H9 (cell line): ENCODE data around the gene CDH23. TPM values are rescaled to one million over a fixed set of nuclear protein-coding genes. Genes with fewer than 3 reads are reported as not detected.

Source experiments
- DNase-seq: peaks from one replicate; pipeline ENCODE4 v3.0.0-alpha.2; 2017
- H2AFZ ChIP-seq: one replicate; pipeline ENCODE4 v1.6.1; 2013; ENCODE audit warnings: mild to moderate bottlenecking, low read length, control low read depth, moderate library complexity
- H2AK5ac ChIP-seq: 2 replicates; pipeline ENCODE4 v1.6.1; 2013; ENCODE audit warnings: low read length, control low read depth, mixed read lengths; ENCODE audit not compliant: insufficient read length
- H2BK120ac ChIP-seq: one replicate; pipeline ENCODE4 v1.6.1; 2013; ENCODE audit warnings: low read depth, mild to moderate bottlenecking, low read length, control low read depth, inconsistent platforms; ENCODE audit not compliant: poor library complexity, severe bottlenecking
- H2BK12ac ChIP-seq: 2 replicates; pipeline ENCODE4 v1.6.1; 2013; ENCODE audit warnings: low read length, control low read depth, mixed read lengths, low read depth; ENCODE audit not compliant: insufficient read length
- H2BK15ac ChIP-seq: 2 replicates; pipeline ENCODE4 v1.6.1; 2013; ENCODE audit warnings: low read depth, low read length, control low read depth
- H2BK20ac ChIP-seq: one replicate; pipeline ENCODE4 v1.6.1; 2013; ENCODE audit warnings: low read depth, mild to moderate bottlenecking, low read length, control low read depth, inconsistent platforms; ENCODE audit not compliant: poor library complexity, severe bottlenecking
- H2BK5ac ChIP-seq: 2 replicates; pipeline ENCODE4 v1.6.1; 2013; ENCODE audit warnings: low read length, control low read depth, mixed read lengths; ENCODE audit not compliant: insufficient read length
- H3K14ac ChIP-seq: 2 replicates; pipeline ENCODE4 v1.6.1; 2013; ENCODE audit warnings: low read length, control low read depth; ENCODE audit not compliant: insufficient read depth
- H3K18ac ChIP-seq: 2 replicates; pipeline ENCODE4 v1.6.1; 2013; ENCODE audit warnings: low read depth, mild to moderate bottlenecking, mixed read lengths, low read length, control low read depth; ENCODE audit not compliant: insufficient read length
- H3K23ac ChIP-seq: 2 replicates; pipeline ENCODE4 v1.6.1; 2013; ENCODE audit warnings: low read length, control low read depth, mixed read lengths, low read depth; ENCODE audit not compliant: insufficient read length
- H3K23me2 ChIP-seq: 2 replicates; pipeline ENCODE4 v1.6.1; 2013; ENCODE audit warnings: low read depth, mild to moderate bottlenecking, mixed read lengths, low read length, control low read depth; ENCODE audit not compliant: insufficient read length, poor library complexity, severe bottlenecking
- H3K27ac ChIP-seq: 2 replicates; pipeline ENCODE4 v1.5.1; 2013; ENCODE audit warnings: low read length, control low read depth, mixed read lengths, low read depth; ENCODE audit not compliant: insufficient read length
- H3K27me3 ChIP-seq: 2 replicates; pipeline ENCODE4 v1.6.1; 2013; ENCODE audit warnings: low read length, control low read depth, inconsistent platforms; ENCODE audit not compliant: insufficient read depth
- H3K4ac ChIP-seq: 2 replicates; pipeline ENCODE4 v1.6.1; 2013; ENCODE audit warnings: low read depth, mild to moderate bottlenecking, control low read depth, inconsistent platforms, low read length, moderate library complexity
- H3K4me1 ChIP-seq: 2 replicates; pipeline ENCODE4 v1.6.1; 2013; ENCODE audit warnings: low read length, control low read depth, inconsistent platforms; ENCODE audit not compliant: insufficient read depth
- H3K4me2 ChIP-seq: 2 replicates; pipeline ENCODE4 v1.6.1; 2013; ENCODE audit warnings: low read length, control low read depth, mixed read lengths; ENCODE audit not compliant: insufficient read length, insufficient read depth
- H3K56ac ChIP-seq: 2 replicates; pipeline ENCODE4 v1.6.1; 2013; ENCODE audit warnings: low read depth, mild to moderate bottlenecking, mixed read lengths, low read length, control low read depth; ENCODE audit not compliant: insufficient read length
- H3K79me1 ChIP-seq: 2 replicates; pipeline ENCODE4 v1.6.1; 2013; ENCODE audit warnings: low read depth, mild to moderate bottlenecking, moderate library complexity, low read length, control low read depth, inconsistent platforms; ENCODE audit not compliant: insufficient read depth, poor library complexity, severe bottlenecking
- H3K79me2 ChIP-seq: 2 replicates; pipeline ENCODE4 v1.6.1; 2013; ENCODE audit warnings: low read length, control low read depth, inconsistent platforms; ENCODE audit not compliant: insufficient read depth
- H3K9ac ChIP-seq: 2 replicates; pipeline ENCODE4 v1.6.1; 2013; ENCODE audit warnings: low read length, control low read depth, mixed read lengths; ENCODE audit not compliant: insufficient read length; ENCODE audit errors: extremely low read depth
- H3K9me3 ChIP-seq: one replicate; pipeline ENCODE4 v1.6.1; 2013; ENCODE audit warnings: low read depth, low read length, inconsistent platforms; ENCODE audit not compliant: control insufficient read depth
- H3T11ph ChIP-seq: one replicate; pipeline ENCODE4 v1.6.1; 2013; ENCODE audit warnings: mild to moderate bottlenecking, low read length, control low read depth, inconsistent platforms
- H4K20me1 ChIP-seq: one replicate; pipeline ENCODE4 v1.6.1; 2013; ENCODE audit not compliant: control insufficient read depth, insufficient read length, insufficient read depth
- H4K5ac ChIP-seq: 2 replicates; pipeline ENCODE4 v1.6.1; 2013; ENCODE audit warnings: low read depth, mild to moderate bottlenecking, mixed read lengths, low read length, control low read depth; ENCODE audit not compliant: insufficient read length
- H4K8ac ChIP-seq: replicated peaks from 2 replicates; pipeline ENCODE4 v1.6.1; 2013; ENCODE audit warnings: low read length, control low read depth, mixed read lengths, low read depth; ENCODE audit not compliant: insufficient read length
- H4K91ac ChIP-seq: 2 replicates; pipeline ENCODE4 v1.6.1; 2013; ENCODE audit warnings: low read depth, mild to moderate bottlenecking, moderate library complexity, mixed read lengths, low read length, control low read depth; ENCODE audit not compliant: insufficient read length
- H3K27ac Mint-ChIP-seq, 3 experiments: 2 replicates in 2 of 3; 3 replicates in 1 of 3; pipeline ENCODE4 v1.8.0; 2020 to 2021; ENCODE audit warnings: mixed read lengths in 3 of 3, mild to moderate bottlenecking in 1 of 3, moderate library complexity in 1 of 3
- H3K27me3 Mint-ChIP-seq: 2 replicates; pipeline ENCODE4 v1.8.0; 2021; ENCODE audit warnings: low read depth, mild to moderate bottlenecking, moderate library complexity, mixed read lengths
- H3K36me3 Mint-ChIP-seq, 3 experiments: 2 replicates in 2 of 3; 3 replicates in 1 of 3; pipeline ENCODE4 v1.8.0; 2020 to 2021; ENCODE audit warnings: low read depth in 3 of 3, mixed read lengths in 3 of 3; ENCODE audit not compliant: insufficient read depth in 1 of 3
- H3K4me1 Mint-ChIP-seq, 2 experiments: 2 replicates each; pipeline ENCODE4 v1.8.0; 2020; ENCODE audit warnings: mixed read lengths in 2 of 2
- H3K4me3 Mint-ChIP-seq, 2 experiments: 2 replicates in 1 of 2; 3 replicates in 1 of 2; pipeline ENCODE4 v1.8.0; 2020 to 2021; ENCODE audit warnings: mild to moderate bottlenecking in 2 of 2, mixed read lengths in 2 of 2, moderate library complexity in 1 of 2
- H3K9me3 Mint-ChIP-seq, 2 experiments: 2 replicates in 1 of 2; 3 replicates in 1 of 2; pipeline ENCODE4 v1.8.0; 2020; ENCODE audit warnings: mild to moderate bottlenecking in 2 of 2, mixed read lengths in 2 of 2, moderate library complexity in 1 of 2
- CTCF ChIP-seq: fragments of 200-600 bp; sonication (generic); conservative IDR thresholded peaks from 3 replicates; pipeline ENCODE4 v1.8.0; 2021; ENCODE audit warnings: antibody characterized with exemption, mild to moderate bottlenecking
- WGBS: extraction: QIAGEN DNeasy Blood & Tissue Kit; methylation state at CpG from one replicate; pipeline ENCODE4 v1.1.7; 2013; ENCODE audit warnings: missing lambda C conversion rate, low lambda C conversion rate, mixed read lengths; ENCODE audit not compliant: insufficient read length; ENCODE audit errors: extremely low coverage; 5-methylcytosine and 5-hydroxymethylcytosine counted together
- total RNA-seq: library from RNA; stranded (reverse); gene quantifications from 2 replicates; pipeline ENCODE4 v1.2.1, GENCODE V29; 2021

CDH23 gene
- total RNA-seq, 1 experiment from 2014 or later, result 2.1 TPM

- no CpG with 5 or more reads among the region's 1 CpG for WGBS
- peaks cover 18 to 27% of the 10 kb centered on the region in 2 experiments for H3K4me1 Mint-ChIP-seq
- H3K27ac Mint-ChIP-seq, result no peak overlapping the region; a peak in 1 of 7 replicates
These were observed 105.5 kb downstream of the CDH23 start for GRCh38 chr10:71502190-71502589.

More at GRCh38 chr10:71502190-71502589, 105.5 kb downstream of the CDH23 start:
- H3K4me2 ChIP-seq, result no peak overlapping the region
- peaks cover 14% of the 10 kb centered on the region; the same call in 1 of the 2 replicates for H3K27me3 ChIP-seq
- Mint-ChIP-seq H3K27me3 (peaks cover 36% of the 10 kb centered on the region), H3K9me3 (no peaks in the 10 kb centered on the region; a peak in 1 of 5 replicates), H3K4me3 (no peak overlapping the region), H3K36me3 (no peaks in the 10 kb centered on the region)
- H4K20me1 ChIP-seq, result no peaks in the 10 kb centered on the region
- H2BK20ac ChIP-seq, result no peak overlapping the region
- DNase-seq, result no peak
- no peak for TF ChIP-seq CTCF
- H3K14ac ChIP-seq, result no peak overlapping the region
- no peak overlapping the region for H3K4ac ChIP-seq
- H2BK120ac ChIP-seq, result no peak overlapping the region
- no peak overlapping the region for H3T11ph ChIP-seq
- no peaks in the 10 kb centered on the region for H3K9me3 ChIP-seq
- no peak overlapping the region for H4K8ac ChIP-seq
- no peak overlapping the region for H3K18ac ChIP-seq
- H2BK15ac ChIP-seq, result no peak overlapping the region
- H2AFZ ChIP-seq, result no peak overlapping the region
- no peak overlapping the region for H3K56ac ChIP-seq
- H4K5ac ChIP-seq, result no peak overlapping the region
- no peak overlapping the region for H2AK5ac ChIP-seq
- no peak overlapping the region for H4K91ac ChIP-seq
- H2BK5ac ChIP-seq, result no peak overlapping the region
- H3K23me2 ChIP-seq, result no peaks in the 10 kb centered on the region
- H3K4me1 ChIP-seq, result no peaks in the 10 kb centered on the region
- H3K23ac ChIP-seq, result no peak overlapping the region
- H3K27ac ChIP-seq, result no peak overlapping the region
- H2BK12ac ChIP-seq, result no peak overlapping the region
- H3K79me2 ChIP-seq, result no peaks in the 10 kb centered on the region
- H3K9ac ChIP-seq, result no peak overlapping the region
- no peaks in the 10 kb centered on the region for H3K79me1 ChIP-seq
